Activated T-cell treated with anti-CD3 and anti-CD28 coated beads, Interleukin-2, amount 50 U/mL, for 24 hours (primary cell): ENCODE measurements around the gene HNRNPU.
A peak's percentile ranks its signal among the peaks of the same experiment; 100 is the strongest.

Experiments
- DNase-seq: peaks from one replicate; pipeline ENCODE4 v3.0.0-alpha.2; 2020
- H3K27ac Mint-ChIP-seq: 2 replicates; pipeline ENCODE4 v1.8.0; 2020; ENCODE audit warnings: mild to moderate bottlenecking, mixed read lengths
- H3K27me3 Mint-ChIP-seq: 2 replicates; pipeline ENCODE4 v1.8.0; 2020; ENCODE audit warnings: mixed read lengths
- H3K36me3 Mint-ChIP-seq: 2 replicates; pipeline ENCODE4 v1.8.0; 2020; ENCODE audit warnings: low read depth, mixed read lengths
- H3K4me1 Mint-ChIP-seq: 2 replicates; pipeline ENCODE4 v1.8.0; 2020; ENCODE audit warnings: low read depth, mixed read lengths
- H3K4me3 Mint-ChIP-seq: 2 replicates; pipeline ENCODE4 v1.8.0; 2020; ENCODE audit warnings: mild to moderate bottlenecking, moderate library complexity, mixed read lengths
- H3K9me3 Mint-ChIP-seq: 2 replicates; pipeline ENCODE4 v1.8.0; 2020; ENCODE audit warnings: mixed read lengths

The HNRNPU gene

GRCh38 chr1:244854865-244855578 lies 9.3 kb downstream of the HNRNPU start:
- Mint-ChIP-seq H3K9me3 (no peaks in the 10 kb centered on the region), H3K36me3 (peaks cover 100% of the 10 kb centered on the region), H3K27me3 (no peaks in the 10 kb centered on the region), H3K4me3 (peak overlapping the region; percentile 92), H3K27ac (peak overlapping the region; percentile 93), H3K4me1 (peaks cover 88% of the 10 kb centered on the region)
- DNase-seq: no peak

DNA sequence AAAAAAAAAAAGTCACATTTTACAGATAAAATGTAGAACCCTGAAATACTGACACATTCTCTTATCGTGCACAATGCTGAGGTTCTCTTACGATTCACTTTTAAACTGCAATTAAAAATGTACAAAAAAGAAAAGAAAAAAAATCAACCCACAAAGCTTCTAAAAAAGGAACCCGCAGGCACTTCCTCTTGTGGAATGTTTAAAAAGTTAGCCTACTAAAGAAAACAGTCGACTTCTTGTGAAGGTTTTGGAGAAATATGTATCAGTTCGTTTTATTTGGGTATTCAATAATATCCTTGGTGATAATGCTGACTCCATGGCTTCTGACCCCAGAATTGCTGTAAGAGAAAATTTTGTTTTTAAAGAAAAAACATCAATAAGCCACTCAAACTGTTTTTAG lies 10.2 kb downstream of the HNRNPU start:
- DNase-seq: no peak
- Mint-ChIP-seq H3K9me3 (no peaks in the 10 kb centered on the region), H3K4me1 (peaks cover 90% of the 10 kb centered on the region), H3K4me3 (peak overlapping the region; percentile 23), H3K36me3 (peaks cover 100% of the 10 kb centered on the region), H3K27me3 (no peaks in the 10 kb centered on the region), H3K27ac (peak overlapping the region; percentile 64)

GRCh38 chr1:244852694-244853093 lies 11.6 kb downstream of the HNRNPU start:
- Mint-ChIP-seq H3K9me3 (no peaks in the 10 kb centered on the region), H3K27me3 (no peaks in the 10 kb centered on the region), H3K4me3 (no peak overlapping the region), H3K36me3 (peaks cover 100% of the 10 kb centered on the region), H3K4me1 (peaks cover 89% of the 10 kb centered on the region), H3K27ac (peak overlapping the region; percentile 85)
- no peak for DNase-seq

DNA sequence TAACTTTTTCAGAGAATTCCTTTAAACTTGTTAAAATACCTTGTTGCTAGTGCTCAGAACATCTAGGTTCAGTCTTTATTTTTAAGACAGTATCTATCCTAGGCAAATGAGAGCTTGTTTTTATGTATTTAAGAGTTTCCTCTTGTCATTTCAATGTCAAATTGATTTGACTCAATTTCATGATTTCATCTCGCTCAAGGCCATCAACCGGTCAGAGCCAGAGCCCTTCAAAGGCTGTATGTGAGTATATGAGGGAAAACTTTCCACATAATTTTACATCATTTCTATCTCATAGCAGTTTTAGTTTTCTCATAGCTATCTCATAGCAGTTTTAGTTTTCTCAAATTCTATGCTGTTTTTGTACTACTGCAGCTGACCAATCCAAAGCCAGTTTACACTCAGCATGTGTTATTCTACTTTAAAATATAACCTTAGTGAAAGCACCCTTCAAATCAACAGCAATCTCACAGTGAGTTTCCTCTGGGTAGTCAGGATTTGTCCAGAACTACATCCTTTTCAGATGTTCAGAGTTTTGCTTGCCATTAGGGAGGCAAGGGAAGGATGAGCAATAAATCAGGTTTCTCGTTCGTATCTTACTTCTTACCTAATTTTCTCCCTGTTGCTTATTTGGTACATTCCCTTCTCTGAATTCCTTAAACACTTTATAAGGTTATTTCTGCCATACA lies 12.7 kb downstream of the HNRNPU start:
- Mint-ChIP-seq H3K4me1 (peaks cover 84% of the 10 kb centered on the region), H3K4me3 (no peak overlapping the region), H3K9me3 (no peaks in the 10 kb centered on the region)

DNA sequence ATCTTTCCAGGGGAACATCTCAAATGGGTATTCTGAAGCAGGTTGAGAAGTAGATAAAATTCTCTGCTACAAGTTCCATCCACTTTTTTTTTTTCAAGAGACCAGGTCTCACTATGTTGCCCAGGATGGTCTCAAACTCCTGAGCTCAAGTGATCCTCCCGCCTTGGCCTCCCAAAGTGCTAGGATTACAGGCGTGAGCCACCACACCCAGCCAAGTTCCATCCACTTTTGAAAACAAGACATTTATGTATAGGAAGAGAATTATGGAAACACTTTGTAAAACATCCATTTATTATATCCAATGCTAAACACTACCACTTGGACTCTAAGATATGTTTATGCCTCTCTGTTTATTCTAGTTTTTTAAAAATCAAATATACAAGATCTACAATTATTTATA lies 13.4 kb downstream of the HNRNPU start:
- Mint-ChIP-seq H3K27me3 (no peaks in the 10 kb centered on the region), H3K4me1 (peaks cover 81% of the 10 kb centered on the region), H3K27ac (peak overlapping the region; percentile 86), H3K9me3 (no peaks in the 10 kb centered on the region), H3K4me3 (no peak overlapping the region), H3K36me3 (peaks cover 100% of the 10 kb centered on the region)
- no peak for DNase-seq

More for the DNA sequence above, 12.7 kb downstream of the HNRNPU start:
- peaks cover 100% of the 10 kb centered on the region for H3K36me3 Mint-ChIP-seq
- DNase-seq: no peak
- peak overlapping the region; percentile 85 for H3K27ac Mint-ChIP-seq
- no peaks in the 10 kb centered on the region for H3K27me3 Mint-ChIP-seq

DNA sequence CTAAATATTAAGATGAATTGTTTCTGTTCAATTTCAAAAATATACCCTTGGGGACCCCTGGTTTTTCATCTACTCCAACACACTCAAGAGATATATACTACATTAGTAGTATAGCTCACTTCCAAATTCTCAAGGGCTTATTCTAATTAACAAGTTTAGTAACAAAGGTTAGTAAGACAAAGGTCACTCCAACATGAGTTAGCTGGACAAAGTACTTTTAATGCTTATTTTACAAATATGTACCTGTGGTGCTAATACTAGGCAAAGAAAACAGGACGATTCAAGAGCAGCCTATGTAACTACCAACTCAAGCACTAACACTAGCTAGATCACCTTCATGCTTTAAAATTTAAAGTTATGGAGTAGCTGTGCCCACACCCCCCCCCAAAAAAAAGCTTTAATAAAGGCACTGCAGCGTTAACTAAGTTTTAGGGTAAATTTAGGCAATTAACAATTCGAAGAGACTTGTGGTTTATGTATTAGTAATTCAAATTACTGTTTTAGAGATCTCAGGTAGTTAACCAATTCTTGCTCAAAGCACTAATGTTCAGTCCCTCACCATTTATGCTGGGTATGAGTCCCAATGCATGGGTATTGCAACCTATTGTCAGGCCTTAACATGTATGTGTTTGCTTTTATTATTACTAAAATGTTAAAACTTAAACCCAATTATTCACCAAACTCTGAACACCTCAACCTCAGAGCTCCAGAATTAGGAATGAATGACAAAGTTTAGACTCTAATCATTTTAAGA lies 14.1 kb downstream of the HNRNPU start:
- DNase-seq: no peak
- H3K27ac Mint-ChIP-seq: peak overlapping the region; percentile 86
- no peaks in the 10 kb centered on the region for H3K9me3 Mint-ChIP-seq
- H3K4me3 Mint-ChIP-seq: no peak overlapping the region
- H3K36me3 Mint-ChIP-seq: peaks cover 100% of the 10 kb centered on the region
- no peaks in the 10 kb centered on the region for H3K27me3 Mint-ChIP-seq
- peaks cover 79% of the 10 kb centered on the region for H3K4me1 Mint-ChIP-seq

- DNase-seq: no peak
- Mint-ChIP-seq H3K27me3 (no peaks in the 10 kb centered on the region), H3K4me3 (no peak overlapping the region), H3K27ac (peak overlapping the region; percentile 85), H3K36me3 (peaks cover 100% of the 10 kb centered on the region), H3K4me1 (peaks cover 77% of the 10 kb centered on the region), H3K9me3 (no peaks in the 10 kb centered on the region)
Observed at GRCh38 chr1:244849189-244849866, 15.0 kb downstream of the HNRNPU start.

DNA sequence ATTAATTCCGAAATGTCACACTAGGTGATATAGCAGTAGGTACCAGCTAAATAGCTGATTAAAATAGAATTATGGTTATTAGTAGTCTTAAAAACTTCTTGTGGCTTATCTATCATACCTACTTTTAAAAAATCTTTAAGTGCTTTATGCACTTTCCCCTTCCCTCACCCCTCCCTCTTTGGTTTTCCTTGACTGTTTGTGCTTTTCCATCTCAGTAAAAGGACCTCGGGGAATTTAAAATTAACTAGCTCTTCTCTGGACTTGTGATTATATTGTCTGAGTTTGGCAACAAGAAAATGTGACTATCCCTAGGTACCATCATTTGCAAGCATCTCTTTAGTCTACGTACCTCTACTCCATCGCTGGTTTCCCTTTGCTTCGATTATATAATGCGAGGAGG lies 17.7 kb downstream of the HNRNPU start:
- Mint-ChIP-seq H3K9me3 (no peaks in the 10 kb centered on the region), H3K27me3 (no peaks in the 10 kb centered on the region), H3K4me1 (peaks cover 77% of the 10 kb centered on the region), H3K4me3 (no peak overlapping the region), H3K36me3 (peaks cover 100% of the 10 kb centered on the region), H3K27ac (peak overlapping the region; percentile 70)
- no peak for DNase-seq

DNA sequence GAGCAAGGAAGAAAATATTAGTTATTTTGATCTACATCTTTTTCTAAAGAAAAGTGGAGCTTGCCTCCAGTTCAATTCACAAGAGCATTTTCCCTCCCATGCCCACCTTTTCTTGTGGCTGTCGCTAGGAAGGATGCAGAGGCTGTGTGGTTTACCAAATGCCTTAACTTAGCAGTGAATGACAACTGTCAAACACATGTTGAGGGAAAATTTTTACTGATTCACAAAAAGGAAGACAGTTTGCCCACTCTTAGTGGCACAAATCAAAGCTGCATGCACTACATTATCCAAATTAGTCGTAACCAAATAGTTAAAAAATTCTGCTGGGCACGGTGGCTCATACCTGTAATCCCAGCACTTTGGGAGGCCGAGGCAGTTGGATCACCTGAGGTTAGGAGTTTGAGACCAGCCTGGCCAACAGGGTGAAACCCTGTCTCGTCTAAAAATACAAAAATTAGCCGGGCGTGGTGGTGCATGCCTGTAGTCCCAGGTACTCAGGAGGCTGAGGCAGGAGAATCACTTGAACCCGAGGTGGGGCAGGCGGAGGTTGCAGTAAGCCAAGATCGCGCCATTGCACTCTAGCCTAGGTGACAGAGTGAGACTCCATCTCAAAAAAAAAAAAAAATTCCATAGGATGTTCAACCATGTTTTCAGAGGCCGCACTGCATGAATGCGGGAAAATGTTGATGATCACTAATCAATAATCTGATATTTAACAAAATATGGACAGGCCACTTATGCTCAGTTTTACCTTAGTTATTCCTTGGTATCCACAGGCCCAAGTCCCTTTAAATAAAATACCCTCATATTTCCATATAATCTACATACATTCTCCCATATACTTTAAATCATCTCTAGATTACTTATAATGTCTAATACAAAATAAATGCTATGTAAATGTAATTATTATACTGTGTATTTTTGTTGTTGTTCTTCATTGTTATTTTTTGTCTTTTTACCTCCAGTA lies 19.9 kb downstream of the HNRNPU start:
- no peaks in the 10 kb centered on the region for H3K27me3 Mint-ChIP-seq
- peak overlapping the region; percentile 84 for H3K27ac Mint-ChIP-seq
- H3K4me3 Mint-ChIP-seq: peak overlapping the region; percentile 6
- no peaks in the 10 kb centered on the region for H3K9me3 Mint-ChIP-seq
- H3K4me1 Mint-ChIP-seq: peaks cover 79% of the 10 kb centered on the region
- H3K36me3 Mint-ChIP-seq: peaks cover 100% of the 10 kb centered on the region
- no peak for DNase-seq

GRCh38 chr1:244843148-244843978 lies 21.0 kb downstream of the HNRNPU start:
- Mint-ChIP-seq H3K36me3 (peaks cover 100% of the 10 kb centered on the region), H3K27me3 (no peaks in the 10 kb centered on the region), H3K4me3 (no peak overlapping the region), H3K27ac (peak overlapping the region; percentile 84), H3K4me1 (peaks cover 79% of the 10 kb centered on the region), H3K9me3 (no peaks in the 10 kb centered on the region)
- DNase-seq: no peak

GRCh38 chr1:244841273-244841927 lies 22.9 kb downstream of the HNRNPU start:
- H3K27me3 Mint-ChIP-seq: no peaks in the 10 kb centered on the region
- peak overlapping the region; percentile 77 for H3K27ac Mint-ChIP-seq
- peaks cover 100% of the 10 kb centered on the region for H3K36me3 Mint-ChIP-seq
- no peak overlapping the region for H3K4me3 Mint-ChIP-seq
- DNase-seq: no peak
- peaks cover 81% of the 10 kb centered on the region for H3K4me1 Mint-ChIP-seq
- no peaks in the 10 kb centered on the region for H3K9me3 Mint-ChIP-seq

- H3K9me3 Mint-ChIP-seq: no peaks in the 10 kb centered on the region
- H3K36me3 Mint-ChIP-seq: peaks cover 98% of the 10 kb centered on the region
- peaks cover 74% of the 10 kb centered on the region for H3K4me1 Mint-ChIP-seq
- H3K4me3 Mint-ChIP-seq: peak overlapping the region; percentile 24
- H3K27ac Mint-ChIP-seq: peak overlapping the region; percentile 77
- H3K27me3 Mint-ChIP-seq: no peaks in the 10 kb centered on the region
- no peak for DNase-seq
Observed at GRCh38 chr1:244840219-244840794, 24.0 kb downstream of the HNRNPU start.
